GM21515 (cell line): Measurements from ENCODE around the gene MAP3K5.
"Not testable (repeated sequence)": the region's sequence is repeated elsewhere in the genome, so short reads cannot be mapped to it uniquely, and the experiment has no call there.

ENCODE experiments used
- ATAC-seq: cut with Tn5 transposase; IDR thresholded peaks from one replicate; pipeline ENCODE4 v1.9.1; 2021; ENCODE audit not compliant: unreplicated experiment

Gene MAP3K5

GRCh38 chr6:136696238-136696637 is 96.0 kb downstream of the MAP3K5 start:
- ATAC-seq = no peak

GRCh38 chr6:136695412-136695811 is 96.9 kb downstream of the MAP3K5 start:
- ATAC-seq = no peak

- no peak for ATAC-seq
These were observed 99.2 kb downstream of the MAP3K5 start for GRCh38 chr6:136693090-136693489.

GRCh38 chr6:136687894-136688293 is 104.4 kb downstream of the MAP3K5 start:
- not testable (repeated sequence) for ATAC-seq

GRCh38 chr6:136685540-136686108 is 106.7 kb downstream of the MAP3K5 start:
- ATAC-seq = no peak

GRCh38 chr6:136684466-136684865 is 107.8 kb downstream of the MAP3K5 start:
- ATAC-seq = no peak

- ATAC-seq = no peak
These were observed 108.9 kb downstream of the MAP3K5 start for GRCh38 chr6:136683209-136683941.

- ATAC-seq = no peak
These were observed 110.0 kb downstream of the MAP3K5 start for GRCh38 chr6:136682292-136682691.

GRCh38 chr6:136677822-136678221 is 114.5 kb downstream of the MAP3K5 start:
- ATAC-seq = no peak

- no peak for ATAC-seq
These were observed 114.9 kb downstream of the MAP3K5 start for GRCh38 chr6:136677344-136677743.

GRCh38 chr6:136676075-136676474 is 116.2 kb downstream of the MAP3K5 start:
- no peak for ATAC-seq

- ATAC-seq = no peak
These were observed 118.7 kb downstream of the MAP3K5 start for GRCh38 chr6:136673571-136673970.

- no peak for ATAC-seq
These were observed 120.1 kb downstream of the MAP3K5 start for GRCh38 chr6:136672144-136672543.

- ATAC-seq = no peak
These were observed 123.0 kb downstream of the MAP3K5 start for GRCh38 chr6:136669299-136669699.

- ATAC-seq = no peak
These were observed 123.7 kb downstream of the MAP3K5 start for GRCh38 chr6:136668571-136668970.

- ATAC-seq = no peak
These were observed 126.2 kb downstream of the MAP3K5 start for GRCh38 chr6:136666041-136666440.

GRCh38 chr6:136662347-136663237 is 129.7 kb downstream of the MAP3K5 start:
- no peak for ATAC-seq

- no peak for ATAC-seq
These were observed 131.6 kb downstream of the MAP3K5 start for GRCh38 chr6:136660727-136661126.

- no peak for ATAC-seq
These were observed 132.2 kb downstream of the MAP3K5 start for GRCh38 chr6:136659991-136660499.

- ATAC-seq = no peak
These were observed 133.6 kb downstream of the MAP3K5 start for GRCh38 chr6:136658711-136659110.

GRCh38 chr6:136657666-136658065 is 134.6 kb downstream of the MAP3K5 start:
- no peak for ATAC-seq

- no peak for ATAC-seq
These were observed 136.2 kb downstream of the MAP3K5 start for GRCh38 chr6:136656121-136656520.
